Measurements from ENCODE around the gene ELMO1.

The ELMO1 gene

GRCh38 chr7:37431413-37431812 is 17.3 kb downstream of the ELMO1 start:
- no peak for DNase-seq (ENCODE audit: low read depth in 2 of 2)

DNA sequence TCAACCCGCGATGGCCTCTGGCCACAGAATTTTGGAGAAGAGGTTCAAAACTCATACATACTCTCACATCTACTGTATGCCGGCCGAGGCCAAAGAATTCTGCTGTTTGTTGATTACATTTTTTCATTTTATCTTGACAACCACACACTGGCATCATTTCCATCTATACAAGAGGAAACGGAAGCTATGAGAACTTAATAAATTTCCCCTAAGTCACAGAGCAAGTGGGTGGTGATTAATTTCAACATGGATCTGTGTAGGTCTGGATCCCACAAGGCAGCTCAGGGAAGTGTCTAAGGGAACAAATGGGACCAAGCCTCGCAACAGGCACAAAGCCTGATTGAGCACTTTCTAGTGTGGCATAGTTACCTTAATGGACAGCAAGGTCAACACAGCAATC is 18.0 kb downstream of the ELMO1 start:
- DNase-seq (ENCODE audit: low read depth in 2 of 2): no peak

GRCh38 chr7:37430171-37430570 is 18.5 kb downstream of the ELMO1 start:
- DNase-seq (ENCODE audit: low read depth in 2 of 2): no peak

DNA sequence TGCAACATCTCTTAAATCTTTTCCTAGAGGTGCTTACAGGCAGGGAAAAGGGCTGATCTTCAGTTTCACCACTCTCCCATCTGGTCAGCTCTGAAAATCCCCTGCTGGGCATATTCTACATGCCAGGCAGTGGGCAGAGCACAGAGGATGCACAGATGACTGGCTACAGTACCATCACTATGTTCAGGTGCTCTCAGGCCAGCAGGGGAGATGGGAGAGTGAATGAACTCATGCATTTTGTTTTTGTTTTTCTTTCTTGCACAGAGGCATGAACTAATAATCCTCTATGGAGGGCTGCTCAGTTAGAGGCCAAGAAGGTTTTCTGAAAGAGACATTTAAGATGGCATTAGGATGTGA is 19.3 kb downstream of the ELMO1 start:
- no peak for DNase-seq (ENCODE audit: low read depth in 2 of 2)

GRCh38 chr7:37428681-37429434 is 19.8 kb downstream of the ELMO1 start:
- no peak for DNase-seq (ENCODE audit: low read depth in 2 of 2)

DNA sequence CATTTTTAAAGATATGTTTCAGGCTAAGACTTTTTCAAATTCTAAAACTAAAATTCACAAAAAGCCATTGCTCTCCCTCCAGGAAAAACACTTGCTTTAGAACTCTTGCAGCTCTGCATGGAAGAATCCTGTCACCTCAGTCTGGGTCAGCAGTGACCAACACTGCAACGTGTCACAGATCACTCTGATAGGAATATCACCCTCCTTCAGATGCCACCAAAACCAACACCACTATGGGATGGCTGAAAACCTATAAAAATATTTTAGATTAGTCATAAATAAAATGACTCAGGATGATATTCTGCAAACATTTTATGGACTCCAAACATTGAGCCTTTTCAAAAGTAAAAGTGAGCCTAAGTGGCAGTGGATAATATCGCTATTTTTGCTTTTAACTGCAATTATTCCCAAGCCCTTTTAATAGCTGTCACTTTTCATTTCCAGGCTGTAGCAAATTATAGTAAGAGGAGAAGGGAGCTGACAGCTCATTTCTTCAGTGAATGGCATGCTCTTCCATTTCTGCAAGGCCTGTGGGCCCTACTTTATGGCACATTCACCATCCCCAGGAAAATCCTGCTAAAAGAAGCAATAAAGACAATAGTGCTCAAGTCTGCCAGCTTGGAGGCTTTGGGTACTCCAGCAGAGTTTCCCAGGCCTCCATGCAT is 21.3 kb downstream of the ELMO1 start:
- no peak for DNase-seq (ENCODE audit: low read depth in 2 of 2)

- no peak for DNase-seq (ENCODE audit: low read depth in 2 of 2)
These were observed 23.2 kb downstream of the ELMO1 start for GRCh38 chr7:37425498-37425897.

- DNase-seq (ENCODE audit: low read depth in 2 of 2): no peak
These were observed 23.7 kb downstream of the ELMO1 start for GRCh38 chr7:37424995-37425394.

GRCh38 chr7:37424521-37424920 is 24.1 kb downstream of the ELMO1 start:
- DNase-seq (ENCODE audit: low read depth in 2 of 2): no peak

DNA sequence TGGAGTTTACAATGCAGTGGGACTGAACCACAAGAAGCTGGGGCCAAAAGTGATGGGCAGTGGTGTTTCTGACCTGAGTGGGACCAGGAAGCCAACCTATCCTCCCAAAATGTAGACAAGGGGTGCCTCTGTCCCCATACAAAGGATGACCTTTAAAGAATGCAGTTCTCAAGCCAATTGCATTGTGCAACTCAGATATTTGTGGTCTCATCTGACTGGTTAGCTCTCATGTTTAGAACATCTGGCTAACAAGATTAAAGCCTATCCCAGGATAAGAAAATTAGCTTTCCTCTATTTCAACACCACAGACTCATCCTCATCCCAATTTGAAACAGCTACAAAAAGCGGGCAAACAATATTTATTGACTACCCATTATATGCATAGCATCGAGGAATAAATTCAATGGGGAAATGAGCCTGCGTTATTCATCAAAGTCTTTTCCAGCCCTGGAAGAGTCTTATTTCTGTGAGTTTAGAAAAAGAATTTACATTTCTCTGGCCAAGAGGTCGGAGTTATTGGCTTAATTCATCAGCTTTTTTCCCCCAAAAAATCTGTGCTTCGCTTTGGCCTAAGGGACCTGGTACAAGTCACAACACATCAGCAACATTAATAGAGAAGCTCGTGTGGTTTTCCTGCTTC is 26.7 kb downstream of the ELMO1 start:
- no peak for DNase-seq (ENCODE audit: low read depth in 2 of 2)

DNA sequence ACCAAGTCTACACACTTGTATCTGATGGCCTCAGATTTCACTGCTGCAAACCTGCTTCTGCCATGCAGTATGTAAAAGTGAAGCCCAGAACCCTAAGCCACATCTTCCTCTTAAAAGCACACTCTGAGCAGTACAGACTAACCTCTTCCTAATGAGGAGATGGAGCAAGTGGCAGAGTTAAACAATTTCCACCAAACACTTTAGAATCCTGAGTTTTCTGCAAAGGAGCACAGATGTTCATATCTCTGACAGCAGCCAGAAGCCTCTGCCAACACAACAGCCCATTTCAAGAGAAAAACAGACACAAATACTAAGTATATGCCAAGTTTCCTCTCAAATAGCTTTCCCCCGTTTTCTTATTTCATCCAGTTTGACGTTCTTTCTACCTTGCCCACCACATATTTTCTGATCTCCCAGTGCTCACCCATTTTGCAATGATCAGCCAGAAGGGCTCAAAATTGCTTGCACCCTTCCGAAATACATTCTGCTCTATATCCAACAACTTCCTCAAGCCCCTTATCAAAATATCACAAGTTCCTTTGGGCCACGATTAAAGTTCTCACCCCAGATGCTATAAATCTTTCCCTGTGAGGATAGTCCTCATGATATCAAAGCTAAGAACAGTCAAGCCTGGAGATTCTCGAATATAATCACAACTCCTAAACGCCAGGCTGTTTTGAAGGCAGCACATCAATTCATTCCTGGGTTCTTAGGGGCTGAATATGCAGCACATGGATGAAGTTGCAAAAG is 27.5 kb downstream of the ELMO1 start:
- no peak for DNase-seq (ENCODE audit: low read depth in 2 of 2)

DNA sequence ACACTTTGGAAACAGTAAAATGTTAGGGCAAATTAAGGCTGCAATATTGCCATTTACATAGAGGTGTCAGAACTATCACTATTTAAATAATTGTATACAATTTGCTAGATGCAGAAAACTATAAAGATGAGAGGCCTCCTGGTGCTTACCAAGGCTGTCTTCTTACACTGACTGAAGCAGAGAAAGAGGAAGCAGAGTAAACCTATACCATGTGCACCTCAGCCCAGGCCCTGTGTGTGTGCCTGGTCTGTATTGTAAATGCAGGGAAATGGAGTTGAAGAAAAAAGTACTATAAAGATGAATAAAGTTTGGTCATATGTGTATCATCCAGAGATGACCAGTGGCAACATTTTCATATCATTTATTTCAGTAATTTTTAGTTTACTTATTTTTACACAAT is 29.2 kb downstream of the ELMO1 start:
- no peak for DNase-seq (ENCODE audit: low read depth in 2 of 2)

GRCh38 chr7:37418381-37418780 is 30.3 kb downstream of the ELMO1 start:
- DNase-seq (ENCODE audit: low read depth in 2 of 2): no peak

DNA sequence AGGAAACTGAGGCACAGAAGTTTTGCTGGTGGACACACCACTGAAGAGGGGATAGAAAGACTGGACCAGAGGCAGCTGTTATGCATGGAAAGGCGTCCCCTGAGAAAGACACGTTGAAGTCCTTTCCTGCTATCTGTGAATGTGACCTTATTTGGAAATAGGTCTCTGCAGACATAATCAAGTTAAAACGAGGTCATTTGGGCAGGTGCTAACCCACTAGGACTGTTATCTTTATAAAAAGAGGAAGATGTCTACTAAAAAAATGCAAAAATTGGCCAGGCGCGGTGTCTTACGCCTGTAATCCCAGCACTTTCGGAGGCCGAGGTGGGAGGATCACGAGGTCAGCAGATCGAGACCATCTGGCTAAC is 31.6 kb downstream of the ELMO1 start:
- DNase-seq (ENCODE audit: low read depth in 2 of 2): no peak

- DNase-seq (ENCODE audit: low read depth in 2 of 2): no peak
These were observed 32.1 kb downstream of the ELMO1 start for GRCh38 chr7:37416378-37417106.

DNA sequence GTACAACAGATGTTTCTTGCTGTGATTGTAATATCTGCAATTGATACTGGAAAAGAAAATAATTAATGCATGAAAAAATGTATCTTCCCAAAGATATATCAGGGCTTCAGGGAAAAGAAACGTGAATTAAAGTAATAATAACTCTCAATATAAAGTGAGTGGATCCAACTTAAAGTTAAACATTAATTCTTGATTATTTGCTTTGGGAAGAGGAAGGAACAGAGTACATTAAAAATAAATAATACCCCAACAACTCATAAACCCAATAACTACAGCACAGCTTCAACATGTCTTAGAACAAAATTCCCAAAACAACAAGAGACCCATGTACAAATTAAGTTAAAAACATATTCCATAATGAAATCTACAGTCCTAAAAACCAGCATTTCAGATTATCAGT is 33.0 kb downstream of the ELMO1 start:
- DNase-seq (ENCODE audit: low read depth in 2 of 2): no peak

DNA sequence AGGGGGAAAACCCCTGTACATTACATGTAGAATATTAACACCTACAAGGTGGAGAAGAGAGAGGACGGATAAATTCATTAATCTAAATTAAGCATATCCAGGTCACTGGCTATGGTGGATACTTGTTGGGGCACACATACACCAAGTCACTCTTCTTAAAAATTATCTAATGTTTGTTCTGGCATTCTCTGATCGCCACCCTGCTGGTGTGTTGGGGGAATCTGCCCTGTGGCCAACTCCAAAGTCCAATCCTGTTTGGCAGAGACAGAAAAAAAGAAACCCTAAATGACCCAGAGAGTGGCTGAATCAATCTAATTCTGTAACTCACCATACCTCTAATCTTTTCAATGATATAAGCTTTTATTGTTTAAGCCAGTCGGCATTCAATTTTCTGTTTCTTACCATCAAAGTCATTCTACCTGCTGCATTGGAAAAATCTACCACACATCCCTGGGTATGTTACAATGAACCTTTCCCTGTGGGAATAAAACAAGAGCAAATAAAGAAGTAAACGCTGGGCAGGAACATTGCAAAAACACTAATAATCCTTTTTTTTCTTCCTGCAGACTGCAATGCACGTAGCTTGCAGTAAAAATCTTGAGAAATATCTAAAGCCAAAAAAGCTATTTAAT is 34.2 kb downstream of the ELMO1 start:
- no peak for DNase-seq (ENCODE audit: low read depth in 2 of 2)

DNA sequence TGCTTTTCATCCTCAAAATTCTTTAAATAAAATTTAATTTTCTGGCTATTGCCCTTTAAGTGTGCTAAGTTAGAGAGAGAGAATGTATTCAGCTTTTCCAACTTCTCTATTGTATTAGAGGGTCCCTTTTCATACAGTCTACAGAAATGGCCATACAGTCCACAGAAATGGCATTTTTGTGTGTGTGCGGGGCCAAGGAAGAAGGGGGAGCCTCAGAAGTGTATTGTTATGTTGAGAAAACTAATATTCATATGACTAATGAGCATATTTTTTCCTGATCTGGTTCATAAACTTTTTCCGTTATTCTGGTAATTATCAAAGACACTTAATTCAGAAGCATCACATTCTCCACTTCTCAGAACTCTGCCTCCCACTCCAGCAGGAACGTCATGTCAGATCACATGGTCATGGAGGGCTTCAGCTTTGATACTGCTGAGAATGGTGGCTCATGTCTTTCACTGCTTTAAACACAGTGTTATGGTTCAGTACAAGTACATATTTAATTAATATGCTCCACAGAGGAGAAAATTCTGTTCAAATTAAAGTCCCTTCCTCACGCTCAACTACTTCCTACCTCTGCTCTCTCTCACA is 37.1 kb downstream of the ELMO1 start:
- DNase-seq (ENCODE audit: low read depth in 2 of 2): peak; percentile 12 to 51

GRCh38 chr7:37410305-37411229 is 38.1 kb downstream of the ELMO1 start:
- DNase-seq (ENCODE audit: low read depth in 2 of 2): no peak

- DNase-seq (ENCODE audit: low read depth in 2 of 2): no peak
These were observed 39.2 kb downstream of the ELMO1 start for GRCh38 chr7:37409461-37409860.

All from stimulated activated CD4-positive, alpha-beta T cell treated with anti-CD3 and anti-CD28 coated beads, Interleukin-1b, Interleukin-23, amount 100 ng/mL, for 4 hours (primary cell).